HG03045 (cell line): ENCODE results near the gene USP28.
"Not testable (repeated sequence)": the region's sequence is repeated elsewhere in the genome, so short reads cannot be mapped to it uniquely, and the experiment has no call there.

Experiments used
- ATAC-seq: cut with Tn5 transposase; IDR thresholded peaks from one replicate; pipeline ENCODE4 v1.9.1; 2021; ENCODE audit warnings: mild to moderate bottlenecking, moderate library complexity; ENCODE audit not compliant: unreplicated experiment

Gene USP28

GRCh38 chr11:113774174-113774503 lies 101.2 kb downstream of the USP28 start:
- ATAC-seq: no peak

DNA sequence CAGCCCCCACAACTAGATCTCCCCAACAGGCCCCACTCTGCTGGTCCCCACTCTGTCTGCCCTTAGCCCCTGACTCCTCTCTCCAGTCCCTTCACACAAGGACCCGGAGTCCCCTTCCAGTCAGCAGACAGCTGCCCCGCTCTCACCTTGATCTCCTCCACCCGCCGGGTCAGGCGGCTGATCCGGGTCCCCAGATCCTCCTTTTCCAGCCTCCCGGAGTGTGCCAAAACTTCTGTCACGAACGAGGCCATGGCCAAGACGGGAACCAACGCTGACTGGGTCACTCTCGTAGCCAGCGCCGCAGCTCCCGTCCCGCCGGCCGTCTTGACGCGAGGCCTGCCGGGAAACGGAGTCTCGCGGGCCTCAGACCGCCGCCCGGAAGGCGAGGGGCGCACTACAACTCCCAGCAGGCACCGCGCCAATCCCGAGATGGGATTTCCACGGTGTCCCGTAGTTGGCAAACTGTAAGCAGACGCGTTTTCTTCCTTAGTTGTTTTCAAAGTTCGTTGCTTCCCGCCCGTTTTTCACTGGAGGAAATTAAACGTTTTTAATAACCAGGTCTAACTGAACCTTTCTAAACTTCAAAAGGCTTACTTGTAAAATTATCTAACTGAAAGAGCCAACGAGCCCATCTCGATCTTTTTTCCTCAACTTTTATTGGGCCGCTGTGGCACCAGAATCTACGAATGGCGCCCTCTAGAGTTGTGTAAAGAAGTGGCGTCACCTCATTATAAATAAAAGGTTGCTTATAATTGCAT lies 101.8 kb downstream of the USP28 start, which contains the start of gene ZW10:
Gene ZW10 (minus strand): TSS at position 277 of the 758 bp plus-strand sequence. CDS start 26 bp downstream, at position 251.
- peak; percentile 98 for ATAC-seq

- ATAC-seq: no peak
These were observed 102.3 kb downstream of the USP28 start for GRCh38 chr11:113773092-113773415.

DNA sequence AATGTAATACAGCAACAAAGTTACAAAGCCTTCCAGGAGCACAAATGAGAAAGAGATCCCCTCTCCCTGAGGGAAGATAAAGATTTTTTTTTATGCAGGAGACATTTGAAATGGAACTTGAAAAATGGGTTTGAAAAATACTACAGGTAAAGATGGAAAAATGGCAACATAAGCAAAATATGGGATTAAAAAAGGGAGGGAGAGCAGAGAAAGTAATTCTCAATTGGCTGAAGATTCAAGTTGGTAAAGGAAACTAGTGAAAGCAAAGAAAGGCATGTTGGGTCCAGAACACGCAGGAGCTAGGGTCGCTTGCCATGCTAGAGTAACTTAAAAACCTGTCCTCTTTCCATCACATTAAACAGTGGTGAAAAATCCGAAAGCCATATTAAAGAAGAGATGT lies 103.4 kb downstream of the USP28 start:
- no peak for ATAC-seq

- no peak for ATAC-seq
These were observed 110.7 kb downstream of the USP28 start for GRCh38 chr11:113764527-113765219.

DNA sequence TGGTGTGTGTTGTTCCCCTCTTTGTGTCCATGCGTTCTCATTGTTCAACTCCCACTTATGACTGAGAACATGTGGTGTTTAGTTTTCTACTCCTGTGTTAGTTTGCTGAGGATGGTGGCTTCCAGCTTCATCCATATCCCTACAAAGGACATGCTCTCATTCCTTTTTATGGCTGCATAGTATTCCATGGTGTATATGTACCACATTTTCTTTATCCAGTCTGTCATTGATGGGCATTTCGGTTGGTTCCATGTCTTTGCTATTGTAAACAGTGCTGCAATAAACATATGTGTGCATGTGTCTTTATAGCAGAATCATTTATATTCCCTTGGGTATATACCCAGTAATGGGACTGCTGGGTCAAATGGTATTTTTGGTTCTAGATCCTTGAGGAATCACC lies 112.3 kb downstream of the USP28 start:
- ATAC-seq: not testable (repeated sequence)

DNA sequence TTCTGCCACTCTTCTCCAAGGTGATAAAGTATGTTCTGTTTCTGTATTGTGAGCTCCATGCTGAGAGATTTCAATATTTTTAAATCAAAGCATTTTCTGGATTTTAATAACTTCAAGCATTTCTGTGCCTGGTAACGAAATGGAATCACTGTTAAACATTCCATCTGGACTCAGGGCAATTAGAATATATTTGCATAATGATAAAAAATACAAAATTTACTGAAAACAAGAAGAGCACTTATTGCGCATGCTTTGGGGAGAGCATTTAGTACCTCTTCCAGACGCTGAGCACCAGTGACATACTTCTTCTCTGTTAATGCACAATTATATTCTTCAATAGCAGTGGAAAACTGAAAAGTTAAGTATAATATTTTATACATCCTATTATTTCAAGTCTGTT lies 115.1 kb downstream of the USP28 start:
- ATAC-seq: no peak

DNA sequence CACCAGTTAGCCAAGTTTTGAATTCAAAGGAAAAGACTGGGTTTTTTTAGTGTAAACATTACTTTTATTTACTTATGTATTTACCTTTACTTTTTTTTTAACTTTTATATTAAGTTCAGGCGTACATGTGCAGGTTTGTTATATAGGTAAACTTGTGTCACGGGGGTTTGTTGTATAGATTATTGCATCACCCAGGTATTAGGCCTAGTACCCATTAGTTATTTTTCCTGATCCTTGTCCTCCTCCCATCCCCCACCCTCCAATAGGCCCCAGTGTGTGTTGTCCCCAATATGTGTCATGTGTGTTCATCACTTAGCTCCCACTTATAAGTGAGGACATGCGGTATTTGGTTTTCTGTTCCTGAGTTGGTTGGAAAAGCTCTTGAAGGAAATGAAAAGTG lies 122.4 kb downstream of the USP28 start:
- ATAC-seq: no peak
